ENCODE measurements around the gene VPREB3.

DNA sequence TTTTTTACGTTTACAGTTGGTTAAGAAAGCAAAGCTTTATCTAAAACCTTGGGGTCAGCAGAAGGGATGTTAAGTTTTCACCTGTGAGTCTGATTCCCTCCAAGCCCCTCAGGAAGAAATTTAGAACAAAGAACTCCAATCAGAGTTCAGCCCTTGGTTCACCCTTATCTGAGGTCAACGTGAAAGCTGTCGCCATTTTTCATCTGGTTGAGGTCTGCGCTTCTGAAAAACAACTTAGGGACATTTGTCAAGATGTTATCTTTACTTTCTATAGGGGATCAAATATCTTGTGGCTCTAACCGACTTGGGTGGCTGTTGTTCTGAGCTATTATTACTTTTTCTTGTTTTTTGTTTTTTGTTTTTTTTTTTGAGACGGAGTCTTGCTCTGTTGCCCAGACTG is 33.4 kb downstream of the VPREB3 start:
- TF ChIP-seq CTCF (IDR thresholded peaks at IDR 0.05) (no peak), POLR2A (IDR thresholded peaks at IDR 0.05) (no peak)

All from sigmoid colon (tissue), 3 donors.